Activated CD8-positive, alpha-beta T cell treated with anti-CD3 and anti-CD28 coated beads, Interleukin-2, amount 10 ng/mL, durations not matched to agents 7 days and 5 days (primary cell): ENCODE data around the gene GNE. TPM values are rescaled to one million over a fixed set of nuclear protein-coding genes. Genes with fewer than 3 reads are reported as not detected.
"Not testable (repeated sequence)": the region's sequence is repeated elsewhere in the genome, so short reads cannot be mapped to it uniquely, and the experiment has no call there.

Source experiments
- ATAC-seq: fragments of 150-1000 bp; cut with Tn5 transposase; one replicate; pipeline ENCODE4 v1.10.0; 2021; ENCODE audit warnings: moderate library complexity
- CTCF ChIA-PET: fragments of 350-600 bp; sonication (Branson Sonifier 250); formaldehyde crosslinking; loops from one replicate; lab custom pipeline; 2021; ENCODE audit warnings: antibody characterized with exemption; lab: Charles Lee
- POLR2A ChIA-PET: fragments of 350-600 bp; sonication (Branson Sonifier 250); formaldehyde crosslinking; loops from one replicate; lab custom pipeline; 2021; ENCODE audit warnings: antibody characterized with exemption; lab: Charles Lee
- DNase-seq: peaks from one replicate; pipeline ENCODE4 v3.0.0-alpha.2; 2020
- H3K27ac Mint-ChIP-seq: one replicate; pipeline ENCODE4 v1.8.0; 2021; ENCODE audit warnings: mild to moderate bottlenecking, mixed read lengths
- H3K27me3 Mint-ChIP-seq: one replicate; pipeline ENCODE4 v1.8.0; 2021; ENCODE audit warnings: low read depth, mixed read lengths
- H3K36me3 Mint-ChIP-seq: one replicate; pipeline ENCODE4 v1.8.0; 2021; ENCODE audit warnings: low read depth, mixed read lengths
- H3K4me1 Mint-ChIP-seq: one replicate; pipeline ENCODE4 v1.8.0; 2021; ENCODE audit warnings: low read depth, mixed read lengths
- H3K4me3 Mint-ChIP-seq: one replicate; pipeline ENCODE4 v1.8.0; 2021; ENCODE audit warnings: mild to moderate bottlenecking, mixed read lengths
- H3K9me3 Mint-ChIP-seq: one replicate; pipeline ENCODE4 v1.8.0; 2022; ENCODE audit warnings: mixed read lengths; ENCODE audit not compliant: insufficient read depth
- total RNA-seq, 2 experiments: library from RNA; stranded (reverse); gene quantifications; one replicate each; pipeline ENCODE4 v1.2.3, GENCODE V29; 2021

Gene GNE
- total RNA-seq, 2 experiments from 2014 or later, result 15.2 to 16.1 TPM

DNA sequence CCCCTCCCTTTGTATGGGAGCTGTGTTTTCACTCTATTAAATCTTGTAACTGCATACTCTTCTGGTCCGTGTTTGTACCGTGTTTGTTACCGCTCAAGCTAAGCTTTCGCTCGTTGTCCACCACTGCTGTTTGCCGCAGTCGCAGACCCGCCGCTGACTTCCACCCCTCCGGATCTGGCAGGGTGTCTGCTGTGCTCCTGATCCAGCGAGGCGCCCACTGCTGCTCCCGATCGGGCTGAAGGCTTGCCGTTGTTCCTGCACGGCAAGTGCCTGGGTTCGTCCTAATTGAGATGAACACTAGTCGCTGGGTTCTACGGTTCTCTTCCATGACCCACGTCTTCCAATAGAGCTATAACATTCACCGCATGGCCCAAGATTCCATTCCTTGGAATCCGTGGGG is 6.6 kb upstream of the GNE start:
- POLR2A ChIA-PET, result no interaction called here
- Mint-ChIP-seq H3K27ac (no peak overlapping the region), H3K36me3 (no peaks in the 10 kb centered on the region)

DNA sequence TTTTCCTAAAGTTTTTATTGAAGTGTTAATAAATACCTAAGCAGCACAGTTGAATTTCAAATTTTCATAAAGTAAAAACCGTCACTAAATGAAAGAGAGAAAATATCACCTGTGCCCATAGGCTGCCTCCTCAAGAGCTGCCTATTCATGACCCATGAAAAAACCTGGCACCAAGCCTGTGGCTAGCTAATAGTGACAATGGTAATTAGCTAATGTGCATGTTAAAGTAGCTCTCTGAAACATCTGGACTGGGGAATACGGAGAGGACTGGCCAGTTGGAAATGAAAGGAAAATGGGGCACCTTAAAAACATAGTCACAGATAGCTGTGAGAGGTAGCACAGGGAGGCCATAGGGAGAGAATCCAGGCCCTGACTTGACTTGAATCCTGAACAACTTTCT is 5.4 kb upstream of the GNE start:
- Mint-ChIP-seq H3K4me3 (no peak overlapping the region), H3K27me3 (no peaks in the 10 kb centered on the region), H3K9me3 (no peaks in the 10 kb centered on the region), H3K27ac (no peak overlapping the region), H3K4me1 (peaks cover 3% of the 10 kb centered on the region), H3K36me3 (no peaks in the 10 kb centered on the region)
- ChIA-PET CTCF (interaction anchor here (1.0 kb wide), 1 partner anchor 65 kb away, joined by 3 read pairs; no protein-coding TSS in a partner anchor), POLR2A (no interaction called here)
- DNase-seq (no peak), ATAC-seq (no peak)

More for the DNA sequence above, 6.6 kb upstream of the GNE start:
- Mint-ChIP-seq H3K9me3 (no peaks in the 10 kb centered on the region), H3K27me3 (no peaks in the 10 kb centered on the region), H3K4me1 (no peaks in the 10 kb centered on the region), H3K4me3 (no peak overlapping the region)
- no peak for DNase-seq
- no peak for ATAC-seq
- CTCF ChIA-PET, result no interaction called here

DNA sequence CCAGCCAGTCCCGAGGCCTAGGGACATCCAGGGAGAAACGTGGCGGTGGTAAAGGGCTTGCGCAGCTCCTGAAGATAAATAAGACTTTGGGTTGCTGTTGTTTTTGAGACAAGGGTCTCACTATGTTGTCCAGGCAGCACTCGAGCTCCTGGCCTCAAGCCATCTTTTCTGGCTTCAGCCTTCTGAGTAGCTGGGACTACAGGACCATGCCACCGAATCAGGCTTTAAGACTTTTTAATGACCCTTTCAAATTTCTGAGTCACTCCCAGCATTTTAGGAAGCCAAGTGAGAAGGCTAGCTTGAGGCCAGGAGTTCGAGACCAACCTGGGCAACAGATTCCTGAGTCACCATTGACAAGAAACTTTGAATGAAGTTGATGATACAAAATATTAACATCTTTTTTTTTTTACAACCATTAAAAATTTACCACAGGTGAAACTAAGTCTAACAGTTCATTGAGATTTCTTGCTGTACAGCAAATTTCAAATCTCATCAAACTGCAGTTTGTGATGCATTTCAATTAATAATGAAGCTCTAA is 817 bp upstream of the GNE start:
- DNase-seq (no peak), ATAC-seq (no peak)
- CTCF ChIA-PET, result interaction anchor here (1.6 to 2.9 kb wide), 3 partner anchors 10 to 69 kb away, joined by 5 to 10 read pairs (median 10); partner anchors contain the start of gene CLTA
- Mint-ChIP-seq H3K4me1 (peaks cover 15% of the 10 kb centered on the region), H3K9me3 (no peaks in the 10 kb centered on the region), H3K36me3 (peaks cover 4% of the 10 kb centered on the region), H3K4me3 (peak overlapping the region; percentile 97), H3K27ac (peak overlapping the region; percentile 96), H3K27me3 (no peaks in the 10 kb centered on the region)
- POLR2A ChIA-PET, result interaction anchor here (0.6 to 1.7 kb wide), 11 partner anchors 27 to 527 kb away, joined by 3 to 15 read pairs (median 3); partner anchors contain the start of genes CLTA, CREB3, RNF38 and TLN1

DNA sequence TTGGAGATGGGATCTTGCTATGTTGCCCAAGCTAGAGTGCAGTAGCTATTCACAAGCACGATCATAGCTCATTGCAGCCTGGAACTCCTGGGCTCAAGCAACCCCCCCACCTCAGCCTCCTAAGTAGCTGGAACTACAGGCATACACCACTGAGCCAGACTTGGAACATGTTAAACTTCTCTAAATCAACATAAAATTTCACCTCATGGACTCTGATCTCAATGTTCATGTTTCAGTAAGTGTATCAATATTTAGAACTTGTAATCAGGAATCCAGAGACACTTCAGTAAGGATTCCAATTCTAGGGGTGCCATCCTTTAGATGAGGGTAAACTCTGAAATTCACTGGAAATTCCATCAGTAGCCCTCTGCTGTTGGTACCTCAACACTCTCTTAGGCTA is 6.8 kb downstream of the GNE start:
- Mint-ChIP-seq H3K4me3 (no peak overlapping the region), H3K36me3 (peaks cover 12% of the 10 kb centered on the region)
- POLR2A ChIA-PET, result interaction anchor here (0.6 kb wide), 1 partner anchor 32 kb away, joined by 3 read pairs; no protein-coding TSS in a partner anchor

DNA sequence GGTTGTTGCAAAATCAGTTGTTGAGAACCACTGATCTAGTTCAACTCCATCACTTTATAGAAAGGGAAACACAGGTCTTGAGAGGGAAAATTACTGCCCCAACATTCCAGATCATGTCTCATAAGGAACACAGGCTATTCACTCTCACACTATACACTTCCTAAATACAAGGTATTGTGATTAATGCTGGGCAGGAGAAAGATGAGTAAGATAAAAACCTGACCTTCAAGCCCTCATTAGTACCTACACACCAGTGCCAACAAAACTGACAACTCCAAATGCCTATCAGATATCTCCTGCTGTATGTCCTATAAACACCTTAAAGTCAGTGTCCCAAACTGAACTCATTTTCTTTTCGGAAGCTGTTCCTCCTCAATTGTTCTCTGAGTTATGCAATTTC is 8.2 kb downstream of the GNE start:
- Mint-ChIP-seq H3K36me3 (peaks cover 17% of the 10 kb centered on the region), H3K4me1 (peaks cover 4% of the 10 kb centered on the region), H3K27me3 (no peaks in the 10 kb centered on the region), H3K27ac (no peak overlapping the region), H3K9me3 (no peaks in the 10 kb centered on the region), H3K4me3 (no peak overlapping the region)
- DNase-seq (no peak), ATAC-seq (no peak)
- ChIA-PET CTCF (interaction anchor here (6.8 kb wide), 1 partner anchor 79 kb away, joined by 57 read pairs; no protein-coding TSS in a partner anchor), POLR2A (no interaction called here)

More for the DNA sequence above, 6.8 kb downstream of the GNE start:
- no peak overlapping the region for H3K27ac Mint-ChIP-seq
- no peak for ATAC-seq
- no peaks in the 10 kb centered on the region for H3K9me3 Mint-ChIP-seq
- peaks cover 4% of the 10 kb centered on the region for H3K4me1 Mint-ChIP-seq
- H3K27me3 Mint-ChIP-seq, result no peaks in the 10 kb centered on the region
- CTCF ChIA-PET, result interaction anchor here (0.9 to 6.8 kb wide), 3 partner anchors 78 to 477 kb away, joined by 3 to 57 read pairs (median 3); no protein-coding TSS in a partner anchor
- no peak for DNase-seq

DNA sequence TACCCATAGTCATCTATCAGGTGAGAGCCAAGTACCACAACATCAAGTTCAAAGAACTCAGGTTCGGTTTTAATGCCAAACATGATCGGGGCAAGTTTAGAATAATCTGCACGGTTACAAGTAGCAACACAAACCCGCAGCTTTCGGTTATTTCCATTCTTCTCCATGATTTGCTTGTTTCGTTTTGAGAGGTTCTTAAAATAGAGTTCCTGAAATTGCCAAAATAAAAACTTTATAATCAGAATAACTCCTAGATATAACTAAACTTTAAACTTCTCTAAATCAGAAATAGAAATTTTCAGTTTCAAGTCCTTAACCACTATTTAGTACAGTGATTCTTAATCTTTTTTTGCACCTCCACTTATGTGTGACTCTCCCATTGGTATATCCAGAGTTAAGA is 9.1 kb downstream of the GNE start:
- H3K4me3 Mint-ChIP-seq, result no peak overlapping the region
- no peaks in the 10 kb centered on the region for H3K27me3 Mint-ChIP-seq
- no peak overlapping the region for H3K27ac Mint-ChIP-seq
- no peak for DNase-seq
- peaks cover 4% of the 10 kb centered on the region for H3K4me1 Mint-ChIP-seq
- CTCF ChIA-PET, result interaction anchor here (0.6 to 6.8 kb wide), 7 partner anchors 9 to 198 kb away, joined by 3 to 57 read pairs (median 7); partner anchors contain the start of gene GNE
- no peak for ATAC-seq
- POLR2A ChIA-PET, result no interaction called here
- no peaks in the 10 kb centered on the region for H3K9me3 Mint-ChIP-seq
- peaks cover 18% of the 10 kb centered on the region for H3K36me3 Mint-ChIP-seq

DNA sequence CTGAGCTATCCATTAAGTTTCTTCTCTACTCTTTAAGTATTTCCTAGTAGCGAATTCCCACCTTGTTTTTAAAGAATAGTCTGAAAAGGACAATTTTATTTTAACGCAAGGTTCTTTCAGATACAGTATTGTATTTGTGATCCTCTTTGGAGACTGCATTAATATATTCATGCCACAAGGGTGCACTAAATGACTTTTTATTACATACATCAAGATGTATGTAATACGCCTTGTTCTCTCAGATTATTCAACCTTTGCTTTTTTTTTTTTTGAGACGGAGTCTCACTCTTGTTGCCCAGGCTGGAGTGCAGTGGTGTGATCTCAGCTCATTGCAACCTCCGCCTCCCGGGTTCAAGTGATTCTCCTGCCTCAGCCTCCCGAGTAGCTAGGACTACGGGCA is 10.2 kb downstream of the GNE start:
- H3K9me3 Mint-ChIP-seq, POLR2A ChIA-PET, H3K4me1 Mint-ChIP-seq, H3K27me3 Mint-ChIP-seq, DNase-seq, H3K4me3 Mint-ChIP-seq: not testable (repeated sequence)
- Mint-ChIP-seq H3K36me3 (peaks cover 25% of the 10 kb centered on the region), H3K27ac (peak overlapping the region; percentile 30)
- CTCF ChIA-PET, result interaction anchor here (0.8 to 6.8 kb wide), 9 partner anchors 11 to 159 kb away, joined by 3 to 57 read pairs (median 5); partner anchors contain the start of gene GNE
- ATAC-seq, result peak; percentile 72

DNA sequence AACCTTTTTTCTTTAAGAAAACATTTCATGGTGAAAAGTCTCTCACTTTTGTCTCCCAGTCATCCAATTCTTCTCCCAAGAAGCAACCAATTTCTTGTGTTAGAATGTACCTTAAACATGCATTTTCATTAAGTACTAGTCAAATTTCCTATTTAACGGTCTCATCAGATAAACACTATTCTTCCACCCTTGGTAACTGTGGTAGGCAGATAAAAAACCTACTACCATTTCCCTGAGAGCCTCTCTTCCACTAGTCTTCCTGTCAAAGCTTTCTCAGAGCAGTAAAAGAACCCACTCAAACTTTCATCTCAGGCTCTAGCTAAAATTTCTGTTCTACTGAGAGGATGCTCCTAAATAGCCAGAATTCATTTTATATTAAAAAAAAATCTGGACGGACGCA is 10.9 kb downstream of the GNE start:
- Mint-ChIP-seq H3K36me3 (peaks cover 25% of the 10 kb centered on the region), H3K4me3 (no peak overlapping the region), H3K9me3 (no peaks in the 10 kb centered on the region), H3K27ac (no peak overlapping the region), H3K4me1 (peaks cover 4% of the 10 kb centered on the region), H3K27me3 (no peaks in the 10 kb centered on the region)
- ATAC-seq, result no peak
- POLR2A ChIA-PET, result no interaction called here
- DNase-seq, result no peak
- CTCF ChIA-PET, result interaction anchor here (0.8 to 6.8 kb wide), 6 partner anchors 10 to 160 kb away, joined by 3 to 57 read pairs (median 5); no protein-coding TSS in a partner anchor

DNA sequence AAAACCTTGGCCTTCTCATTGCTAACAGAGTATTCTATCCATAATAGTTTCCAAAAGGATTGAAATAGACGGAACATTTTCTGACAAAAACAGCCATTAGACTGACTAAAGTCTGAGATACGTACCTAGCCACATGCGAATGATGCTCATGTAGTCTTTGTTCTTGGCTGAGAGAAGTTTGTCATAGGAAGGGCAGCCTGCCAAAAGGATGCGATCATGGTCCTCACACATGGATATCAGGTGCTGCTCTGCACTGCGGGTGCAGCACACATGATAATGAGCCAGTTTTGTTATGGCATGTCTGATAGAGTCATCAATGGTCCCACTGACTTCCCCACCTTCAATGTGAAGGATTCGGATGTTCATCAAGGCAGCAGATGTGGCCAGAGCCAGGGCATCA is 12.3 kb downstream of the GNE start:
- CTCF ChIA-PET, result no interaction called here
- Mint-ChIP-seq H3K27ac (no peak overlapping the region), H3K9me3 (no peaks in the 10 kb centered on the region), H3K27me3 (no peaks in the 10 kb centered on the region), H3K4me3 (no peak overlapping the region), H3K36me3 (peaks cover 26% of the 10 kb centered on the region), H3K4me1 (peaks cover 4% of the 10 kb centered on the region)
- POLR2A ChIA-PET, result no interaction called here
- ATAC-seq, result no peak
- DNase-seq, result no peak

DNA sequence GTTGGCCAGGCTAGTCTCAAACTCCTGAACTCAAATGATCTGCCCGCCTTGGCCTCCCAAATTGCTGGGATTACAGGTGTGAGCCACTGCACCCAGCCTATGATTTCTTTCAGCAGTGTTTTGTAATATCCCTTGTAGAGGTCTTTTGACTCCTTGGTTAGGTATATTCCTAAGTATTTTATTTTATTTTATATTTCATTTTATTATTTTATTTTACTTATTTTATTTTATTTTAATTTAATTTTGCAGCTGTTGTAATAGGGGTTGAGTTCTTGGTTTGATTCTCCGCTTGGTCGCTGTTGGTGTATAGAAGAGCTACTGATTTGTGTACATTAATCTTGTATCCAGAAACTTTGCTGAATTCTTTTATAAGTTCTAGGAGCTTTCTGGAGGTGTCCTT is 18.6 kb downstream of the GNE start:
- DNase-seq, H3K27ac Mint-ChIP-seq, ATAC-seq, H3K4me3 Mint-ChIP-seq, H3K4me1 Mint-ChIP-seq, H3K9me3 Mint-ChIP-seq, CTCF ChIA-PET, H3K27me3 Mint-ChIP-seq: not testable (repeated sequence)
- H3K36me3 Mint-ChIP-seq, result peaks cover 34% of the 10 kb centered on the region
- POLR2A ChIA-PET, result interaction anchor here (0.9 kb wide), 1 partner anchor 49 kb away, joined by 3 read pairs; the partner anchor contains the start of gene CLTA

DNA sequence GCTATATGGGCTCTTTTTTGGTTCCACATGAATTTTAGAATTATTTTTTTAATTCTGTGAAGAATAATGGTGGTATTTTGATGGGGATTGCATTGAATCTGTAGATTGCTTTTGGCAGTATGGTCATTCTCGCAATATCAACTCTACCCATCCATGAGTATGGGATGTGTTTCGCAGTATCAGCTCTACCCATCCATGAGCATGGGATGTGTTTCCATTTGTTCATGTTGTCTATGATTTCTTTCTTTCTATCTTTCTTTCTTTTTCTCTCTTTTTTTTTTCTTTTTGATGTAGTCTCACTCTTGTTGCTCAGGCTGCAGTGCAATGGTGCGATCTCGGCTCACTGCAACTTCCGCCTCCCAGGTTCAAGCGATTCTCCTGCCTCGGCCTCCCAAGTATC is 19.0 kb downstream of the GNE start:
- H3K4me3 Mint-ChIP-seq, CTCF ChIA-PET, H3K4me1 Mint-ChIP-seq, H3K27ac Mint-ChIP-seq, H3K9me3 Mint-ChIP-seq, H3K27me3 Mint-ChIP-seq, ATAC-seq, DNase-seq: not testable (repeated sequence)
- peaks cover 35% of the 10 kb centered on the region for H3K36me3 Mint-ChIP-seq
- POLR2A ChIA-PET, result interaction anchor here (0.9 kb wide), 1 partner anchor 48 kb away, joined by 3 read pairs; the partner anchor contains the start of gene CLTA

DNA sequence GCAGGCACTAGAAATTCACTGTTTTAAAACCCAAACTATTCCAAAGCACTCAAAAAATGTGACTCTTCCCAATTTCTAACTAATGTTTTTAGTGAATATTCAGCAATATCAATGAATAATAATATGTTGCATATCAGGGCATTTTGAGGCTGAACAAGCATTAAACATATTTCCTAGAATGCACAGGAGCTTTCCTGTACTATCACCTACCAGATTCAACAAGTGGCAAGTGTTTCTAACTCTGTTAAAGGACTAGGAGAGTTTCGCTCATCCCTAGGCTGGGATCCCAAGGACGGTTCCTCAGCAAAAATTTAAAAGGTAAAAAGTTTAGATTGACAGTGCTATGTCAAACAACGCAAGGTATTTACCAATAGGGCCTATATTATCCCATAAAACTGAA is 21.0 kb downstream of the GNE start:
- DNase-seq (no peak), ATAC-seq (no peak)
- peaks cover 44% of the 10 kb centered on the region for H3K36me3 Mint-ChIP-seq
- H3K9me3 Mint-ChIP-seq, result no peaks in the 10 kb centered on the region
- POLR2A ChIA-PET, result no interaction called here
- H3K4me3 Mint-ChIP-seq, result no peak overlapping the region
- no peaks in the 10 kb centered on the region for H3K27me3 Mint-ChIP-seq
- H3K27ac Mint-ChIP-seq, result no peak overlapping the region
- no peaks in the 10 kb centered on the region for H3K4me1 Mint-ChIP-seq
- CTCF ChIA-PET, result interaction anchor here (0.7 kb wide), 1 partner anchor 10 kb away, joined by 3 read pairs; no protein-coding TSS in a partner anchor
